ENCODE data around the gene APCDD1.
"Not testable (repeated sequence)": the region's sequence is repeated elsewhere in the genome, so short reads cannot be mapped to it uniquely, and the experiment has no call there.

Gene APCDD1

GRCh38 chr18:10459587-10459986 lies 5.2 kb downstream of the APCDD1 start:
- no peak for DNase-seq (ENCODE audit: low read depth)
- H3K4me3 ChIP-seq (ENCODE audit: low read depth, low read length): no peak overlapping the region
- no peak for TF ChIP-seq CTCF (conservative IDR thresholded peaks at IDR 0.05; ENCODE audit: low read depth, low read length)

- H3K4me3 ChIP-seq (ENCODE audit: low read depth, low read length): no peak overlapping the region
- TF ChIP-seq CTCF (conservative IDR thresholded peaks at IDR 0.05; ENCODE audit: low read depth, low read length): no peak
- no peak for DNase-seq (ENCODE audit: low read depth)
Observed at GRCh38 chr18:10460414-10461018, 6.1 kb downstream of the APCDD1 start.

- DNase-seq (ENCODE audit: low read depth): no peak
- TF ChIP-seq CTCF (conservative IDR thresholded peaks at IDR 0.05; ENCODE audit: low read depth, low read length): no peak
- H3K4me3 ChIP-seq (ENCODE audit: low read depth, low read length): no peak overlapping the region
Observed at GRCh38 chr18:10461989-10462388, 7.6 kb downstream of the APCDD1 start.

- TF ChIP-seq CTCF (conservative IDR thresholded peaks at IDR 0.05; ENCODE audit: low read depth, low read length): no peak
- no peak overlapping the region for H3K4me3 ChIP-seq (ENCODE audit: low read depth, low read length)
- DNase-seq (ENCODE audit: low read depth): no peak
Observed at GRCh38 chr18:10462597-10462996, 8.2 kb downstream of the APCDD1 start.

- H3K4me3 ChIP-seq (ENCODE audit: low read depth, low read length): no peak overlapping the region
- TF ChIP-seq CTCF (conservative IDR thresholded peaks at IDR 0.05; ENCODE audit: low read depth, low read length): no peak
- DNase-seq (ENCODE audit: low read depth): no peak
Observed at GRCh38 chr18:10463096-10463495, 8.7 kb downstream of the APCDD1 start.

- TF ChIP-seq CTCF (conservative IDR thresholded peaks at IDR 0.05; ENCODE audit: low read depth, low read length): no peak
- DNase-seq (ENCODE audit: low read depth): no peak
- H3K4me3 ChIP-seq (ENCODE audit: low read depth, low read length): no peak overlapping the region
Observed at GRCh38 chr18:10463741-10464140, 9.3 kb downstream of the APCDD1 start.

GRCh38 chr18:10464161-10464648 lies 9.8 kb downstream of the APCDD1 start:
- H3K4me3 ChIP-seq (ENCODE audit: low read depth, low read length); DNase-seq (ENCODE audit: low read depth): not testable (repeated sequence)

Measured in choroid plexus epithelial cell (primary cell).